Liver (tissue), 9 donors: ENCODE results near the gene H1-8. TPM values are rescaled to one million over a fixed set of nuclear protein-coding genes. Genes with fewer than 3 reads are reported as not detected.

ENCODE experiments used
- DNase-seq: peaks from one replicate; pipeline ENCODE4 v3.0.0-alpha.2; 2017; ENCODE audit warnings: low spot score
- H3K27ac ChIP-seq, 2 donors: one replicate each; pipeline ENCODE4 v1.7.0; 2013; ENCODE audit warnings: inconsistent platforms in 2 of 2, low read length in 2 of 2, control low read depth in 1 of 2, low read depth in 1 of 2, mild to moderate bottlenecking in 1 of 2
- H3K27me3 ChIP-seq, 4 donors: one replicate each; pipeline versions ENCODE4 v1.6.1 to v1.7.0; 2013; ENCODE audit warnings: low read length in 3 of 4, inconsistent platforms in 1 of 4, mild to moderate bottlenecking in 1 of 4, moderate library complexity in 1 of 4; ENCODE audit not compliant: control insufficient read depth in 4 of 4, insufficient read depth in 4 of 4
- H3K36me3 ChIP-seq, 4 donors: one replicate each; pipeline versions ENCODE4 v1.6.1 to v1.7.0; 2013; ENCODE audit warnings: low read length in 3 of 4, mild to moderate bottlenecking in 3 of 4, low read depth in 1 of 4, moderate library complexity in 1 of 4; ENCODE audit not compliant: control insufficient read depth in 4 of 4, insufficient read depth in 3 of 4
- H3K4me1 ChIP-seq, 4 donors: one replicate each; pipeline versions ENCODE4 v1.6.1 to v1.7.0; 2013; ENCODE audit warnings: low read length in 3 of 4, mild to moderate bottlenecking in 3 of 4, moderate library complexity in 1 of 4; ENCODE audit not compliant: control insufficient read depth in 4 of 4, insufficient read depth in 4 of 4
- H3K4me3 ChIP-seq, 3 donors: one replicate each; pipeline versions ENCODE4 v1.6.1 to v1.7.0; 2013; ENCODE audit warnings: low read length in 3 of 3, control low read depth in 1 of 3, low read depth in 1 of 3, mild to moderate bottlenecking in 1 of 3
- H3K9ac ChIP-seq, 2 donors: one replicate each; pipeline ENCODE4 v1.7.0; 2013; ENCODE audit warnings: low read length in 2 of 2, mild to moderate bottlenecking in 2 of 2, moderate library complexity in 2 of 2, control low read depth in 1 of 2, low read depth in 1 of 2
- H3K9me3 ChIP-seq, 4 donors: one replicate each; pipeline versions ENCODE4 v1.6.1 to v1.7.0; 2013; ENCODE audit warnings: low read length in 3 of 4; ENCODE audit not compliant: control insufficient read depth in 4 of 4
- ATF3 ChIP-seq: IDR thresholded peaks from 2 replicates; pipeline ENCODE4 v1.6.1; 2016; ENCODE audit warnings: antibody characterized with exemption
- CTCF ChIP-seq: fragments of 150-350 bp; IDR thresholded peaks from 2 replicates; pipeline ENCODE4 v1.5.1; 2017; ENCODE audit warnings: improper control_type of control experiment, low read depth, low read length; ENCODE audit not compliant: missing input control
- EGR1 ChIP-seq, 2 donors: IDR thresholded peaks; 2 replicates each; pipeline ENCODE4 v1.6.1; 2016 to 2018; ENCODE audit warnings: antibody characterized with exemption in 2 of 2, low read depth in 2 of 2
- FOXA1 ChIP-seq: IDR thresholded peaks from 2 replicates; pipeline ENCODE4 v1.6.1; 2016; ENCODE audit warnings: antibody characterized with exemption
- FOXA2 ChIP-seq: IDR thresholded peaks from 2 replicates; pipeline ENCODE4 v1.6.1; 2016; ENCODE audit warnings: antibody characterized with exemption
- GABPA ChIP-seq, 2 donors: IDR thresholded peaks in 1 of 2; conservative IDR thresholded peaks in 1 of 2; 2 replicates each; pipeline ENCODE4 v1.6.1; 2016; ENCODE audit warnings: antibody characterized with exemption in 2 of 2, mild to moderate bottlenecking in 1 of 2, moderate library complexity in 1 of 2
- HNF4A ChIP-seq, 2 donors: conservative IDR thresholded peaks; 2 replicates each; pipeline ENCODE4 v1.6.1; 2016; ENCODE audit warnings: antibody characterized with exemption in 2 of 2, mild to moderate bottlenecking in 2 of 2
- HNF4G ChIP-seq: IDR thresholded peaks from 2 replicates; pipeline ENCODE4 v1.6.1; 2016; ENCODE audit warnings: antibody characterized with exemption
- JUND ChIP-seq, 2 donors: IDR thresholded peaks; 2 replicates each; pipeline ENCODE4 v1.6.1; 2016; ENCODE audit warnings: antibody characterized with exemption in 2 of 2
- MAX ChIP-seq: IDR thresholded peaks from 2 replicates; pipeline ENCODE4 v1.6.1; 2016; ENCODE audit warnings: antibody characterized with exemption
- NR2F2 ChIP-seq: IDR thresholded peaks from 2 replicates; pipeline ENCODE4 v1.6.1; 2016; ENCODE audit warnings: antibody characterized with exemption
- RAD21 ChIP-seq, 2 donors: IDR thresholded peaks; 2 replicates each; pipeline ENCODE4 v1.6.1; 2016; ENCODE audit warnings: antibody characterized with exemption in 2 of 2, mild to moderate bottlenecking in 2 of 2
- REST ChIP-seq: IDR thresholded peaks from 2 replicates; pipeline ENCODE4 v1.6.1; 2016; ENCODE audit warnings: antibody characterized with exemption, mild to moderate bottlenecking
- RXRA ChIP-seq, 2 donors: IDR thresholded peaks; 2 replicates each; pipeline ENCODE4 v1.6.1; 2017 to 2018; ENCODE audit warnings: antibody characterized with exemption in 2 of 2, mild to moderate bottlenecking in 1 of 2
- SP1 ChIP-seq: IDR thresholded peaks from 2 replicates; pipeline ENCODE4 v1.6.1; 2018; ENCODE audit warnings: antibody characterized with exemption, mild to moderate bottlenecking
- TAF1 ChIP-seq: conservative IDR thresholded peaks from 2 replicates; pipeline ENCODE4 v1.6.1; 2016; ENCODE audit warnings: antibody characterized with exemption, mild to moderate bottlenecking
- YY1 ChIP-seq: IDR thresholded peaks from 2 replicates; pipeline ENCODE4 v1.6.1; 2016; ENCODE audit warnings: antibody characterized with exemption, mild to moderate bottlenecking
- ZBTB33 ChIP-seq: IDR thresholded peaks from 2 replicates; pipeline ENCODE4 v1.6.1; 2016; ENCODE audit warnings: antibody characterized with exemption
- WGBS: extraction: QIAGEN DNeasy Blood & Tissue Kit; methylation state at CpG from one replicate; pipeline ENCODE4 v1.1.7; 2013; 5-methylcytosine and 5-hydroxymethylcytosine counted together
- polyA plus RNA-seq, 2 donors: library from polyadenylated mRNA; stranded (reverse) in 1 of 2; unstranded in 1 of 2; fragments of 200-250 nt in 1 of 2; fragments of >200 nt in 1 of 2; fragmentation: Nextera tagmentation in 1 of 2; extraction: Ambion mirVana in 1 of 2; gene quantifications; one replicate each; pipeline versions ENCODE4 v1.2.1 to v1.2.3, GENCODE V29; 2013 to 2015
- total RNA-seq, 2 donors: library from RNA; depleted of rRNA; stranded (reverse); fragments of >200 nt; gene quantifications; one replicate each; pipeline ENCODE4 v1.2.3, GENCODE V29; 2014
- donor health status: healthy.
- donor health status: healthy.
- donor health status: healthy.
- donor health status: healthy.
- donor health status: healthy.

Gene H1-8
- total and polyA plus RNA-seq, 4 donors: not detected

- DNase-seq: no peak
- Histone ChIP-seq H3K27ac (no peak overlapping the region), H3K4me1 (peaks cover 0 to 13% (median 8%) of the 10 kb centered on the region in 4 donors), H3K4me3 (no peak overlapping the region), H3K9ac (no peak overlapping the region), H3K27me3 (no peaks in the 10 kb centered on the region), H3K36me3 (peaks cover 0 to 15% (median 7%) of the 10 kb centered on the region in 4 donors), H3K9me3 (no peaks in the 10 kb centered on the region)
- no peak for TF ChIP-seq ZBTB33
- no peak for TF ChIP-seq JUND (IDR thresholded peaks at IDR 0.05)
- no peak for TF ChIP-seq GABPA (IDR thresholded peaks at IDR 0.05 in 1 of 2, conservative IDR thresholded peaks at IDR 0.05 in 1 of 2)
- WGBS: 94% methylated on average over 5 of the region's 5 CpGs
These were observed 41.3 kb upstream of the H1-8 start for GRCh38 chr3:129501630-129502029.

GRCh38 chr3:129502641-129503408 lies 40.1 kb upstream of the H1-8 start:
- Histone ChIP-seq H3K27me3 (no peaks in the 10 kb centered on the region), H3K4me1 (peaks cover 0 to 13% (median 8%) of the 10 kb centered on the region in 4 donors), H3K9me3 (no peaks in the 10 kb centered on the region), H3K27ac (no peak overlapping the region), H3K4me3 (no peak overlapping the region), H3K36me3 (peaks cover 0 to 23% (median 7%) of the 10 kb centered on the region in 4 donors), H3K9ac (no peak overlapping the region)
- TF ChIP-seq ATF3 (no peak), CTCF (no peak), RAD21 (IDR thresholded peaks at IDR 0.05) (no peak), FOXA2 (no peak), MAX (no peak), GABPA (IDR thresholded peaks at IDR 0.05 in 1 of 2, conservative IDR thresholded peaks at IDR 0.05 in 1 of 2) (no peak), YY1 (no peak), REST (no peak), HNF4A (conservative IDR thresholded peaks at IDR 0.05) (no peak), RXRA (IDR thresholded peaks at IDR 0.05) (no peak), SP1 (no peak), NR2F2 (no peak), JUND (IDR thresholded peaks at IDR 0.05) (no peak), HNF4G (no peak), TAF1 (no peak), FOXA1 (no peak), EGR1 (IDR thresholded peaks at IDR 0.05; ENCODE audit: low read depth in 2 of 2) (no peak), ZBTB33 (no peak)
- 97% methylated on average over 18 of the region's 18 CpGs for WGBS
- DNase-seq: no peak
